PC-3 (cell line): ENCODE results near the gene PLIN4. TPM values are rescaled to one million over a fixed set of nuclear protein-coding genes. Genes with fewer than 3 reads are reported as not detected.

Experiments used
- ATAC-seq: fragments of 200-7000 bp; cut with Tn5 transposase; 2 replicates; pipeline ENCODE4 v1.9.1; 2020; ENCODE audit warnings: mild to moderate bottlenecking, moderate library complexity
- BruUV-seq: library from RNA; stranded (reverse); fragments of 400-500 nt; replicated peaks from 2 replicates; lab custom pipeline; 2021; lab: Mats Ljungman, UMichigan
- CTCF ChIA-PET: fragments of 300-600 bp; sonication (Branson Sonifier 250); formaldehyde crosslinking; loops from one replicate; lab custom pipeline; 2022; ENCODE audit warnings: antibody characterized with exemption; lab: Charles Lee
- POLR2A ChIA-PET: fragments of 300-600 bp; sonication (Branson Sonifier 250); formaldehyde crosslinking; loops from one replicate; lab custom pipeline; 2022; ENCODE audit warnings: antibody characterized with exemption; ENCODE audit not compliant: unreplicated experiment; lab: Charles Lee
- DNase-seq: peaks from one replicate; pipeline ENCODE4 v3.0.0-alpha.2; 2015
- H2AFZ ChIP-seq: fragments of 300-600 bp; sonication (generic); 2 replicates; pipeline ENCODE4 v1.6.0; 2016; ENCODE audit warnings: antibody characterized with exemption, low read length
- H3F3A ChIP-seq: fragments of 300-600 bp; sonication (generic); one replicate; pipeline ENCODE4 v1.6.0; 2017; ENCODE audit warnings: antibody characterized with exemption, low read length, control low read depth, mild to moderate bottlenecking; ENCODE audit not compliant: unreplicated experiment
- H3K27ac ChIP-seq: fragments of 300-600 bp; sonication (generic); 2 replicates; pipeline ENCODE4 v1.5.1; 2016; ENCODE audit warnings: mild to moderate bottlenecking, low read length
- H3K27me3 ChIP-seq: fragments of 300-600 bp; sonication (generic); 2 replicates; pipeline ENCODE4 v1.6.1; 2016; ENCODE audit warnings: low read length, mixed read lengths
- H3K36me3 ChIP-seq: fragments of 300-600 bp; sonication (generic); 2 replicates; pipeline ENCODE4 v1.6.1; 2016; ENCODE audit warnings: low read depth, mixed run types, low read length, mixed read lengths
- H3K4me1 ChIP-seq: fragments of 300-600 bp; sonication (generic); 2 replicates; pipeline ENCODE4 v1.5.1; 2016; ENCODE audit warnings: low read length; ENCODE audit not compliant: insufficient read depth
- H3K4me2 ChIP-seq: fragments of 300-600 bp; sonication (generic); 2 replicates; pipeline ENCODE4 v1.6.0; 2016; ENCODE audit warnings: low read length
- H3K4me3 ChIP-seq: fragments of 300-600 bp; sonication (generic); 2 replicates; pipeline ENCODE4 v1.5.1; 2016; ENCODE audit warnings: mild to moderate bottlenecking, low read length, mixed read lengths
- H3K79me2 ChIP-seq: fragments of 300-600 bp; sonication (generic); 2 replicates; pipeline ENCODE4 v1.6.1; 2017; ENCODE audit warnings: low read length, mixed read lengths
- H3K9ac ChIP-seq: fragments of 300-600 bp; sonication (generic); 2 replicates; pipeline ENCODE4 v1.6.0; 2016; ENCODE audit warnings: mild to moderate bottlenecking, low read length
- H3K9me2 ChIP-seq: fragments of 300-600 bp; sonication (generic); replicated peaks from 2 replicates; pipeline ENCODE4 v1.6.1; 2016; ENCODE audit warnings: mixed run types, low read length, mixed read lengths
- H3K9me3 ChIP-seq: fragments of 300-600 bp; sonication (generic); 2 replicates; pipeline ENCODE4 v1.6.1; 2016; ENCODE audit warnings: low read length, mixed read lengths
- H4K20me1 ChIP-seq: fragments of 300-600 bp; sonication (generic); 2 replicates; pipeline ENCODE4 v1.6.1; 2016; ENCODE audit warnings: low read length, mixed read lengths
- CTCF ChIP-seq: fragments of 300-600 bp; sonication (generic); conservative IDR thresholded peaks from 2 replicates; pipeline ENCODE4 v1.5.1; 2017; ENCODE audit warnings: antibody characterized with exemption, low read depth, mild to moderate bottlenecking, low read length
- EZH2 ChIP-seq: fragments of 300-600 bp; sonication (generic); IDR thresholded peaks from one replicate; pipeline ENCODE4 v1.6.1; 2017; ENCODE audit warnings: antibody characterized with exemption, mild to moderate bottlenecking, low read length; ENCODE audit not compliant: unreplicated experiment
- EZH2phosphoT487 ChIP-seq: fragments of 300-600 bp; sonication (generic); IDR thresholded peaks from 2 replicates; pipeline ENCODE4 v1.6.1; 2018; ENCODE audit warnings: mild to moderate bottlenecking, antibody characterized with exemption, low read length, borderline replicate concordance
- intact Hi-C: fragments of 100-400 bp; cut with micrococcal nuclease; formaldehyde crosslinking; loops from 2 replicates; pipeline ENCODE4 v1.9.0; 2023
- total RNA-seq: library from RNA; depleted of rRNA; stranded (reverse); fragments of >200 nt; gene quantifications from 2 replicates; pipeline ENCODE4 v1.2.3, GENCODE V29; 2014

The PLIN4 gene
- total RNA-seq, 1 experiment from 2014 or later, result 9.1 TPM

GRCh38 chr19:4507150-4507452 is 11.2 kb downstream of the PLIN4 start:
- H3K36me3 ChIP-seq, result no peaks in the 10 kb centered on the region
- no peak overlapping the region for H2AFZ ChIP-seq
- H3K9ac ChIP-seq, result no peak overlapping the region
- ATAC-seq (no peak), DNase-seq (no peak)
- H3K79me2 ChIP-seq, result no peaks in the 10 kb centered on the region
- intact Hi-C loops, result no loop called here
- TF ChIP-seq EZH2phosphoT487 (no peak), CTCF (no peak), EZH2 (no peak)
- ChIA-PET CTCF (no interaction called here), POLR2A (interaction anchor here (0.5 kb wide), 1 partner anchor 18 kb away, joined by 3 read pairs; no protein-coding TSS in a partner anchor)
- no peaks in the 10 kb centered on the region for H4K20me1 ChIP-seq
- no peak overlapping the region for H3K4me3 ChIP-seq
- peaks cover 8% of the 10 kb centered on the region for H3K4me1 ChIP-seq
- H3K4me2 ChIP-seq, result no peak overlapping the region
- no peaks in the 10 kb centered on the region for H3F3A ChIP-seq
- BruUV-seq, result no TSS peak
- H3K27me3 ChIP-seq, result no peaks in the 10 kb centered on the region
- H3K9me2 ChIP-seq, result no peaks in the 10 kb centered on the region
- H3K27ac ChIP-seq, result no peak overlapping the region
- no peaks in the 10 kb centered on the region for H3K9me3 ChIP-seq

GRCh38 chr19:4506449-4507149 is 11.7 kb downstream of the PLIN4 start:
- Histone ChIP-seq H3K79me2 (no peaks in the 10 kb centered on the region), H3F3A (no peaks in the 10 kb centered on the region), H3K4me3 (no peak overlapping the region), H3K27ac (0 out of 2 replicates have a peak overlapping the region, but pooled peaks have one; percentile 3), H3K9ac (no peak overlapping the region), H3K4me1 (peaks cover 8% of the 10 kb centered on the region), H3K36me3 (no peaks in the 10 kb centered on the region), H3K9me2 (no peaks in the 10 kb centered on the region), H3K27me3 (no peaks in the 10 kb centered on the region), H3K9me3 (no peaks in the 10 kb centered on the region), H2AFZ (no peak overlapping the region), H4K20me1 (no peaks in the 10 kb centered on the region), H3K4me2 (no peak overlapping the region; the same call in 1 of the 2 replicates)
- TF ChIP-seq CTCF, result no peak
- no peak for TF ChIP-seq EZH2phosphoT487
- no peak for TF ChIP-seq EZH2
- intact Hi-C loops, result no loop called here
- DNase-seq (peak; percentile 70), ATAC-seq (peak; percentile 71)
- no TSS peak for BruUV-seq
- ChIA-PET POLR2A (no interaction called here), CTCF (no interaction called here)
